ENCODE data around the gene LMO4. TPM values are rescaled to one million over a fixed set of nuclear protein-coding genes. Genes with fewer than 3 reads are reported as not detected.

Gene LMO4
- total RNA-seq (2013; cell fraction: nucleolus; rRNA removed), result 8.4 and 11.3 TPM in 2 replicates
- 22.5 and 23.4 TPM in 2 replicates for total RNA-seq (2014; rRNA removed)
- total RNA-seq (2014; rRNA removed; fragmentation: Illumina TruSeq; extraction: Trizol), result 18.9 and 19.4 TPM in 2 replicates
- 27.9 and 30.8 TPM in 2 replicates for total RNA-seq (2021)
- polyA plus RNA-seq (2011; ENCODE audit: low read depth), result 13.0 TPM
- polyA plus RNA-seq (2011; rRNA removed), result 70.5 and 76.6 TPM in 2 replicates
- polyA plus RNA-seq (2011; cell fraction: cytosol; rRNA removed), result 51.7 and 62.3 TPM in 2 replicates
- polyA plus RNA-seq (2011; cell fraction: nucleus; rRNA removed), result 82.7 and 110 TPM in 2 replicates
- 18.6 and 23.4 TPM in 2 replicates for polyA plus RNA-seq (2012)
- polyA plus RNA-seq (2014; fragmentation: Illumina TruSeq; extraction: Trizol), result 22.6 and 25.2 TPM in 2 replicates
- 1 to 10 TPM; 3.8 to 5.7 TPM for polyA plus RNA-seq (2014; fragmentation: Nextera tagmentation; extraction: Ambion mirVana)
- polyA plus RNA-seq (2014; rRNA removed), result 30.4 and 35.3 TPM in 2 replicates
- 1 to 10 TPM; 8.4 to 8.5 TPM for polyA plus RNA-seq (2016; fragmentation: Nextera tagmentation; extraction: Ambion mirVana)
- polyA minus RNA-seq (2011; rRNA and poly(A)+ RNA removed), result 42.7 and 46.4 TPM in 2 replicates
- polyA minus RNA-seq (2011; cell fraction: cytosol; rRNA and poly(A)+ RNA removed), result 13.8 and 14.9 TPM in 2 replicates
- 24.2 and 34.6 TPM in 2 replicates for polyA minus RNA-seq (2011; cell fraction: nucleus; rRNA and poly(A)+ RNA removed)
- Bru-seq, nascent RNA, result percentile 74 among the genes with signal in this experiment
- BruChase-seq, experiment 1, labeled RNA remaining after a 6-hour chase, result percentile 53 among the genes with signal in this experiment
- percentile 66 among the genes with signal in this experiment for BruChase-seq, experiment 2, labeled RNA remaining after a 2-hour chase
- long read RNA-seq, experiment 1, full-length matches to known transcripts, result 2 of 3 reads
- long read RNA-seq, experiment 1, partial matches to known transcripts, result 0 of 3 reads
- long read RNA-seq, experiment 1, other reads (novel, unspliced or antisense), result 1 of 3 reads
- long read RNA-seq, experiment 2, partial matches to known transcripts, result 6 of 15 reads
- long read RNA-seq, experiment 2, other reads (novel, unspliced or antisense), result 8 of 15 reads

- CTCF ChIA-PET, result interaction anchor here (0.7 to 6.0 kb wide), 3 partner anchors 122 to 625 kb away, joined by 3 to 70 read pairs (median 11); no protein-coding TSS in a partner anchor
- H3K9ac ChIP-seq (ENCODE audit: control insufficient read depth, insufficient read depth, low read length), result peak within 1 kb of the TSS; percentile 64
- SMC1A ChIA-PET (ENCODE audit: uncharacterized antibody, unreplicated experiment), result interaction anchor here (0.5 to 3.6 kb wide), 9 partner anchors 11 to 626 kb away, joined by 3 to 17 read pairs (median 6); no protein-coding TSS in a partner anchor
- 1% methylated on average over 58 of the region's 93 CpGs for WGBS (ENCODE audit: insufficient coverage, insufficient replicate concordance, low lambda C conversion rate, missing lambda C conversion rate)
- H3K36me3 ChIP-seq (ENCODE audit: control insufficient read depth in 2 of 2, insufficient read depth in 2 of 2, low read length in 1 of 2), result peaks cover 0 to 2% of the 10 kb centered on the region in 2 experiments; a peak in 1 of 4 replicates
- H2AFZ ChIP-seq (ENCODE audit: control insufficient read depth, low read depth, low read length), result peak within 1 kb of the TSS; percentile 92
- peak within 1 kb of the TSS; percentile 65 for H3K27ac ChIP-seq (ENCODE audit: control insufficient read depth, insufficient read depth)
- no peaks in the 10 kb centered on the region; a peak in 1 of 4 replicates for H3K27me3 ChIP-seq (replicated peaks in 1 of 2; ENCODE audit: control insufficient read depth in 2 of 2, insufficient read depth in 2 of 2, low read length in 1 of 2)
- in situ Hi-C loops (cut with MboI) (loop anchor here (5.0 to 10.0 kb wide), 2 partner anchors 624 to 726 kb away; no protein-coding TSS in a partner anchor), intact Hi-C loops (cut with micrococcal nuclease; ENCODE audit: unreplicated experiment) (loop anchor here (1.0 to 10.0 kb wide), 4 partner anchors 121 to 944 kb away; no protein-coding TSS in a partner anchor)
- no peaks in the 10 kb centered on the region for H3K9me3 ChIP-seq (replicated peaks; ENCODE audit: control insufficient read depth, insufficient read depth, low read length)
- FAIRE-seq (peak; percentile 71), DNase-seq (ENCODE audit: low read depth, low spot score) (peak; percentile 81), ATAC-seq (peak; percentile 80)
- peak within 1 kb of the TSS; percentile 84 for H3K4me3 ChIP-seq
- peak within 1 kb of the TSS; percentile 94 for H3K4me2 ChIP-seq (ENCODE audit: control insufficient read depth, insufficient read depth)
- peaks cover 30% of the 10 kb centered on the region for H3K79me2 ChIP-seq (ENCODE audit: control insufficient read depth, insufficient read depth, low read length)
- POLR2A ChIA-PET, result interaction anchor here (0.6 to 1.4 kb wide), 6 partner anchors 74 to 174 kb away, joined by 3 to 8 read pairs (median 4); no protein-coding TSS in a partner anchor
- H3K4me1 ChIP-seq (ENCODE audit: control insufficient read depth, insufficient read depth, low read length), result no peaks in the 10 kb centered on the region
- no peaks in the 10 kb centered on the region for H4K20me1 ChIP-seq (ENCODE audit: control insufficient read depth, insufficient read depth)
- RAD21 ChIA-PET (ENCODE audit: unreplicated experiment), result interaction anchor here (0.6 to 7.9 kb wide), 5 partner anchors 33 to 1130 kb away, joined by 3 to 55 read pairs (median 7); no protein-coding TSS in a partner anchor
- BruUV-seq (replicated peaks), result no TSS peak
- TF ChIP-seq SPI1 (IDR thresholded peaks at IDR 0.05; ENCODE audit: borderline replicate concordance, insufficient read depth, low read depth, low read length) (no peak), EZH2 (IDR thresholded peaks at IDR 0.05; ENCODE audit: borderline replicate concordance, control insufficient read depth, low read depth, low read length) (no peak), RBBP5 (conservative IDR thresholded peaks at IDR 0.05) (no peak), TARDBP (IDR thresholded peaks at IDR 0.05; ENCODE audit: borderline replicate concordance) (no peak), SKIL (IDR thresholded peaks at IDR 0.05; ENCODE audit: low read depth, poor library complexity, severe bottlenecking) (no peak), CBFB (IDR thresholded peaks at IDR 0.05; ENCODE audit: low read depth) (no peak), SIX5 (IDR thresholded peaks at IDR 0.05; ENCODE audit: low read depth, low read length, severe bottlenecking) (no peak), PML (IDR thresholded peaks at IDR 0.05; ENCODE audit: low read length) (no peak), YY1 (IDR thresholded peaks at IDR 0.05; ENCODE audit: low read depth, low read length) (no peak), FOXK2 (IDR thresholded peaks at IDR 0.05) (no peak), NR2C1 (IDR thresholded peaks at IDR 0.05) (no peak), HCFC1 (IDR thresholded peaks at IDR 0.05; ENCODE audit: low read length) (no peak), ETV6 (conservative IDR thresholded peaks at IDR 0.05 in 1 of 2, IDR thresholded peaks at IDR 0.05 in 1 of 2; ENCODE audit: borderline replicate concordance in 1 of 2, low read depth in 1 of 2) (no peak), SP1 (IDR thresholded peaks at IDR 0.05; ENCODE audit: low read depth, low read length) (peak; percentile 84), FOS (IDR thresholded peaks at IDR 0.05; ENCODE audit: borderline replicate concordance, extremely low read depth, insufficient read length) (no peak), NFYA (IDR thresholded peaks at IDR 0.05; ENCODE audit: borderline replicate concordance, low read depth, low read length) (peak; percentile 27; the same call in 1 of the 2 replicates), JUND (IDR thresholded peaks at IDR 0.05; ENCODE audit: low read depth, low read length) (0 out of 2 replicates have a peak, but pooled peaks have one; percentile 2), SIN3A (IDR thresholded peaks at IDR 0.05; ENCODE audit: low read depth, low read length) (0 out of 2 replicates have a peak, but pooled peaks have one; percentile 18)
These were observed at the start of gene LMO4 for GRCh38 chr1:87328272-87329050. LMO4 (plus strand) TSS chr1:87328880; CDS start chr1:87332016, 3,136 bp downstream.
